ENCODE results near the gene SYP.

- TF ChIP-seq, protein P1, sequence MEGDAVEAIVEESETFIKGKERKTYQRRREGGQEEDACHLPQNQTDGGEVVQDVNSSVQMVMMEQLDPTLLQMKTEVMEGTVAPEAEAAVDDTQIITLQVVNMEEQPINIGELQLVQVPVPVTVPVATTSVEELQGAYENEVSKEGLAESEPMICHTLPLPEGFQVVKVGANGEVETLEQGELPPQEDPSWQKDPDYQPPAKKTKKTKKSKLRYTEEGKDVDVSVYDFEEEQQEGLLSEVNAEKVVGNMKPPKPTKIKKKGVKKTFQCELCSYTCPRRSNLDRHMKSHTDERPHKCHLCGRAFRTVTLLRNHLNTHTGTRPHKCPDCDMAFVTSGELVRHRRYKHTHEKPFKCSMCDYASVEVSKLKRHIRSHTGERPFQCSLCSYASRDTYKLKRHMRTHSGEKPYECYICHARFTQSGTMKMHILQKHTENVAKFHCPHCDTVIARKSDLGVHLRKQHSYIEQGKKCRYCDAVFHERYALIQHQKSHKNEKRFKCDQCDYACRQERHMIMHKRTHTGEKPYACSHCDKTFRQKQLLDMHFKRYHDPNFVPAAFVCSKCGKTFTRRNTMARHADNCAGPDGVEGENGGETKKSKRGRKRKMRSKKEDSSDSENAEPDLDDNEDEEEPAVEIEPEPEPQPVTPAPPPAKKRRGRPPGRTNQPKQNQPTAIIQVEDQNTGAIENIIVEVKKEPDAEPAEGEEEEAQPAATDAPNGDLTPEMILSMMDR (IDR thresholded peaks at IDR 0.05), result no peak
- TF ChIP-seq POLR2A (IDR thresholded peaks at IDR 0.05) (peak; percentile 5), EP300 (IDR thresholded peaks at IDR 0.05; ENCODE audit: low read depth) (peak; percentile 1), POLR2AphosphoS5 (IDR thresholded peaks at IDR 0.05) (peak in 2 of 3 donors; percentile 22 to 53)
These were observed 27.7 kb downstream of the SYP start for GRCh38 chrX:49172280-49172780.
